ENCODE results near the gene AGR3.

Gene AGR3

GRCh38 chr7:16881844-16882243 is at the start of gene AGR3:
AGR3 (minus strand) TSS chr7:16881983; CDS start chr7:16878618, 3,365 bp downstream.
- DNase-seq (ENCODE audit: low read depth): no peak

- no peak for DNase-seq (ENCODE audit: low read depth)
Observed at GRCh38 chr7:16930946-16931345, 49.2 kb upstream of the AGR3 start.

GRCh38 chr7:16929146-16929762 is 47.5 kb upstream of the AGR3 start:
- no peak for DNase-seq (ENCODE audit: low read depth)

GRCh38 chr7:16926861-16927260 is 45.1 kb upstream of the AGR3 start:
- DNase-seq (ENCODE audit: low read depth): no peak

GRCh38 chr7:16926283-16926682 is 44.5 kb upstream of the AGR3 start:
- DNase-seq (ENCODE audit: low read depth): peak; percentile 63

GRCh38 chr7:16925609-16926008 is 43.8 kb upstream of the AGR3 start:
- DNase-seq (ENCODE audit: low read depth): peak; percentile 73

GRCh38 chr7:16923019-16923418 is 41.2 kb upstream of the AGR3 start:
- DNase-seq (ENCODE audit: low read depth): no peak

- DNase-seq (ENCODE audit: low read depth): no peak
Observed at GRCh38 chr7:16921644-16922257, 40.0 kb upstream of the AGR3 start.

GRCh38 chr7:16921151-16921550 is 39.4 kb upstream of the AGR3 start:
- no peak for DNase-seq (ENCODE audit: low read depth)

- no peak for DNase-seq (ENCODE audit: low read depth)
Observed at GRCh38 chr7:16919440-16919839, 37.7 kb upstream of the AGR3 start.

GRCh38 chr7:16918288-16918895 is 36.6 kb upstream of the AGR3 start:
- DNase-seq (ENCODE audit: low read depth): peak; percentile 21

- no peak for DNase-seq (ENCODE audit: low read depth)
Observed at GRCh38 chr7:16916738-16917137, 35.0 kb upstream of the AGR3 start.

GRCh38 chr7:16916105-16916639 is 34.4 kb upstream of the AGR3 start:
- peak; percentile 75 for DNase-seq (ENCODE audit: low read depth)

- peak; percentile 84 for DNase-seq (ENCODE audit: low read depth)
Observed at GRCh38 chr7:16915405-16915804, 33.6 kb upstream of the AGR3 start.

- no peak for DNase-seq (ENCODE audit: low read depth)
Observed at GRCh38 chr7:16914771-16915170, 33.0 kb upstream of the AGR3 start.

- DNase-seq (ENCODE audit: low read depth): no peak
Observed at GRCh38 chr7:16913643-16914042, 31.9 kb upstream of the AGR3 start.

GRCh38 chr7:16912540-16912939 is 30.8 kb upstream of the AGR3 start:
- DNase-seq (ENCODE audit: low read depth): no peak

- no peak for DNase-seq (ENCODE audit: low read depth)
Observed at GRCh38 chr7:16908561-16908960, 26.8 kb upstream of the AGR3 start.

GRCh38 chr7:16905300-16906044 is 23.7 kb upstream of the AGR3 start:
- DNase-seq (ENCODE audit: low read depth): peak; percentile 40

GRCh38 chr7:16904076-16904475 is 22.3 kb upstream of the AGR3 start:
- no peak for DNase-seq (ENCODE audit: low read depth)

- no peak for DNase-seq (ENCODE audit: low read depth)
Observed at GRCh38 chr7:16900209-16900768, 18.5 kb upstream of the AGR3 start.

All from fibroblast of gingiva (primary cell).